Prostate gland (tissue), 2 donors: ENCODE measurements around the gene FAM229B.

Source experiments
- POLR2A ChIP-seq: fragments of 450-650 bp; IDR thresholded peaks from one replicate; pipeline ENCODE4 v1.6.1; 2016; ENCODE audit warnings: antibody characterized with exemption, mild to moderate bottlenecking
- POLR2AphosphoS5 ChIP-seq: sonication (generic); formaldehyde crosslinking; IDR thresholded peaks from one replicate; pipeline ENCODE4 v1.6.1; 2017; ENCODE audit warnings: antibody characterized with exemption
- TF ChIP-seq, protein P1 (sequence below), 4 experiments: fragments of 200-600 bp in 2 of 4; fragments of 450-650 bp in 2 of 4; sonication (generic) in 2 of 4; IDR thresholded peaks; 1 replicate in 3 of 4; 2 replicates in 1 of 4; pipeline ENCODE4 v1.5.1; 2016 to 2019; ENCODE audit warnings: antibody characterized with exemption in 4 of 4, mild to moderate bottlenecking in 2 of 4, moderate library complexity in 2 of 4

DNA sequence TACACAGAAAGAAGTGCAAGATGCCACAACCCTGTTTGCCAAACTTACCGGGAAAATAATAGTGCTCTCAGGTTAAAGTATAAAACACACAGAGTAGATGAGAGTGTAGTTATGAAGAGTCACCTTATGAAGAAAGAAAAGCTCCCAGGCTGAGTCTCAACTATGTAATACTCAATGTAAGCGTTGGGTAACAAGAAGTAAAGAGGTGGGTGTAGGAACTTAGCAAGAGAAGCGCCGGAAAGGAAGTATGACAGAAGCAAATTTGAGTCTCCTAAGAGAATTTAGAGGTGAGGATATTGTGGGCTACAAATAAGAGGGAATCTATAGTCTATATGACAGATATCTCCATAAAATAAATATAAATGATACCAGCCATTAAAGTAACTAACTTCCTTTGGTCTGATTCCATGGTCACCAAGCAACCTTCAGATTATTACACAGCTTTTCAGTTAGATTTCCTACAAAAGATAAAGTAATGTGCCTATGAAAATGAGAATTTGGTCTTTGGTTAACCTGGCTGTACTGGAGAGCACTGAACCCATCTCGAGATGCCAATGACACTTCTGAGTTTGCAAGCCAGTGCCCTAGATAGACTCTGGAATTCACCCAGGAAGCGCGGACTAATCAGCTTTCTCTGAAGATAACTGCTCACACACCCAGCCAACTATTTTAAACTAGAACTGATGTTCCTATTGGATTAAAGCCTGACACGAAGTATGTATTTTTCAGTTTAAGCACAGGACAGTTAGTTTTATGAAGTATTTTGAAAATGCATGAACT lies 1.9 kb upstream of the FAM229B start:
- TF ChIP-seq POLR2AphosphoS5 (no peak), POLR2A (no peak)
- TF ChIP-seq, protein P1, sequence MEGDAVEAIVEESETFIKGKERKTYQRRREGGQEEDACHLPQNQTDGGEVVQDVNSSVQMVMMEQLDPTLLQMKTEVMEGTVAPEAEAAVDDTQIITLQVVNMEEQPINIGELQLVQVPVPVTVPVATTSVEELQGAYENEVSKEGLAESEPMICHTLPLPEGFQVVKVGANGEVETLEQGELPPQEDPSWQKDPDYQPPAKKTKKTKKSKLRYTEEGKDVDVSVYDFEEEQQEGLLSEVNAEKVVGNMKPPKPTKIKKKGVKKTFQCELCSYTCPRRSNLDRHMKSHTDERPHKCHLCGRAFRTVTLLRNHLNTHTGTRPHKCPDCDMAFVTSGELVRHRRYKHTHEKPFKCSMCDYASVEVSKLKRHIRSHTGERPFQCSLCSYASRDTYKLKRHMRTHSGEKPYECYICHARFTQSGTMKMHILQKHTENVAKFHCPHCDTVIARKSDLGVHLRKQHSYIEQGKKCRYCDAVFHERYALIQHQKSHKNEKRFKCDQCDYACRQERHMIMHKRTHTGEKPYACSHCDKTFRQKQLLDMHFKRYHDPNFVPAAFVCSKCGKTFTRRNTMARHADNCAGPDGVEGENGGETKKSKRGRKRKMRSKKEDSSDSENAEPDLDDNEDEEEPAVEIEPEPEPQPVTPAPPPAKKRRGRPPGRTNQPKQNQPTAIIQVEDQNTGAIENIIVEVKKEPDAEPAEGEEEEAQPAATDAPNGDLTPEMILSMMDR (IDR thresholded peaks at IDR 0.05), result no peak
